GM19035 (cell line): ENCODE results near the gene ASS1.

Experiments used
- ATAC-seq: cut with Tn5 transposase; IDR thresholded peaks from one replicate; pipeline ENCODE4 v1.9.1; 2021; ENCODE audit not compliant: unreplicated experiment

The ASS1 gene

DNA sequence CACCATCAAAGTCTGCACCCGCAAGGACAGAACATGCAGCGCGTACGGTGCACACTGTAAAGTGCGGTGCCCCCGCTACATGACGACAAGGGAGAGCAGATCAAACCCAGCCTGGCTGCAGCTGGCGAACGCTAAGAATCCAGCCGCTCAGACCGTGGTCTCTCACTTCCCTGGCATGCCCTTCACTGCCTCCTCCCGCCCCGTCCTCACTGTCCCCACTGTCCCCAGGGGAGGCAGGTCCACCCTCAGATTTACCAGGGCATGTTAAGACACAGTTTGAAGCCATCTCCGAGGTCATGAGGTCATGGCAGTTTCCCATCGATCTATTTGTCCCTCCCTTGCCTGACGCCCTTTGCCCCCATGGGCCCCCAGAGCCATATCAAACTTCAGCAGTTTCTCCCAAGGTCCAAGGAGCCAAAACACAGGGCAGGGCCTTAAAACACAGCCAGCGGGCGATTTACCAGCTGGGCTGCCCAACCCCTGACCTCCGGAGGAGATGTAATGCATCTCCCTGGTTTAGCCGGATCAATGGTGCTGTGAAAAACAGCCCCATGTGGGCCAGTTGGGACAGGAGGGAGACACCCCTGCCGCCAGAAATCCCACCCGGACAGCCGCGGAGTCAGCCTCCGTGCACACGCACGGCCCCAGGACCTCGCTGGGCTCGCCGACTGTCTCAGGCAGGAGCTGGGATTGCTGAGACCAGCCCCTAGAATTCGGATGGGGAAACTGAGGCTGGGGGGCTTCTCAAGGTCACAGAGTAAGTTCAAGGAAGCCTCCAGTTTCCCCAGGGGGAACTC is 82.3 kb downstream of the ASS1 start:
- ATAC-seq, result no peak

DNA sequence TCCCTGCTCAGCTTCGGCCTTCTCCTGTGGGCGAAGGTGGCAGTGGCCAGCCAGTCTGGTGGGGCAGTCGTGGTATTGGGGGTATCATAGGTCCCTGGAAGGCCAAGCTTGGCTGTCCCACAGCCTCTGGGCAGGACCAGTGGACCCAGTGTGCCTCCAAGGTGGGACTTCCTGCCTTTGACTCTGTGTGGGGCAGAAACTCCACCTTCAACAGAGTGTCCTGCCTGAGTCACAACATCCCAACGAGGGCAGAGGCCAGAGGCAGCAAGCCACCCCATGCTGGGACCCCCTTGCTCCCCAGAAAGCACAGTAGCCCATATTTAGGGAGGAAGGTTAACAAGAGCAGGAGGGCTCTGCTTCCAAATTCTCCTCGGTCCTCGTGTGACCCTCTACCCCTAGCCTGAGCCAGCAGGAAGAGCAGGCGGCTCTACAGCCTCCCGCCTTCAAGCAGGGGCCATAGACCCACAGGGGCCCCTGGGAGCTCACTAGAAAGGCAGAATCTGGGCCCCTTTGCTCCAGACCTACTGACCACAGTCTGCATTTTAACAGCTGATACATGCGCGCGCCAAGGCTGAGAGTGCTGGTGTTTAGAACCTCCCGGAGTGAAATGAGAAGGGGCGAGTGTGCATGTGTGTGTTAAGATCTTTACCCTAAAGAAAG is 83.0 kb downstream of the ASS1 start:
- no peak for ATAC-seq

GRCh38 chr9:130528674-130529073 is 83.9 kb downstream of the ASS1 start:
- ATAC-seq, result no peak

GRCh38 chr9:130530938-130531337 is 86.2 kb downstream of the ASS1 start:
- no peak for ATAC-seq

DNA sequence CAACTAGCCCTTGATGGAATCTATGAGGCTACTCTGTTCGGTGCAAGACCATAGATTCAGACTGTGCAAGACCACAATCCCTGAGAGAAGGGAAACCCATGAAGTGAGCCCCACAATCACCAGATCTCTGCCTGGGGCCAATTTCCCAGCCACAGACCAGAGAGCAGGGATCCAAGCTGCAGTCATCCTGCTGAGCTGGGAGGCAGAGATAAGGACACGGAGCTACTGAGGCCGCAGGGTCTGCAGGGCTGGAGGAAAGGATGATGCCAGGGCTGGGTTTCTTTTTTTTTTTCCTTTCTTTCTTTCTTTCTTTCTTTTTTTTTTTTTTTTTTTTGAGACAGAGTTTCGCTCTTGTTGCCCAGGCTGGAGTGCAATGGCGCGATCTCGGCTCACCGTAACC is 86.9 kb downstream of the ASS1 start:
- ATAC-seq, result no peak

- ATAC-seq, result no peak
Observed at GRCh38 chr9:130532426-130533080, 87.8 kb downstream of the ASS1 start.

- ATAC-seq, result no peak
Observed at GRCh38 chr9:130535818-130536521, 91.2 kb downstream of the ASS1 start.

GRCh38 chr9:130536701-130537107 is 91.9 kb downstream of the ASS1 start:
- no peak for ATAC-seq

- no peak for ATAC-seq
Observed at GRCh38 chr9:130537346-130538050, 92.7 kb downstream of the ASS1 start.

DNA sequence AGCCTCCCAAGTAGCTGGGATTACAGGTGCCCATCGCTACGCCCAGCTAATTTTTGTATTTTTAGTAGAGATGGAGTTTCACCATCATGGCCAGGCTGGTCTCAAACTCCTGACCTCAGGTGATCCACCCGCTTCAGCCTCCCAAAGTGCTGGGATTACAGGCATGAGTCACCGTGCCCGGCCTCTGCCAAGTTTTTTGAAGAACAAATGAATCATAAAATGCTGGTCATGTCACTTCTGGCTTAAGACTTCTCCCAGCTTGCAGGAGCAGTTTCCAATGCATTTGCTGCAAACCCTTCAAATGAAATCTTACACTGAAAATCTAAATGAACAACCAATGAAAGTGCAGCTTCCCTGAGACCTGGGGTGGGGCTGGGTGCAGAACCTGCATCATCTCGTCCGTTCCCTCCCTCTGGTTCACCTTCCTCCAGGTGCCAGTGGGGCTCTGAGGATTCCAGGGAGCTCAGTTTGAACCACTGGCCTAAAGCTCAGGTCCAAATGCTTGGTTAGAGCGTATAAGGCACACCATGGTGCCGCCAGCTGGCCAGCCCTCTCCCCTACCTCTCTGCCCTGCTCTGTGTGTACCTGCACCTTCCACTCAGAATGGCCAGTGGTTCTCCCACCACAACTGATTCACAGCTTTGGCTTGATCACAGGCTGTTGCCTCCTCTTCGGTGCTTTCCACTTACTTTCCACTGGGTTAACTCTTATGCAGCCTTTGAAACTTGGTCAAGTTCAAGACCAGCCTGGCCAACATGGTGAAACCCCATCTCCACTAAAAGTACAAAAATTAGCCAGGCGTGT is 94.9 kb downstream of the ASS1 start:
- no peak for ATAC-seq

DNA sequence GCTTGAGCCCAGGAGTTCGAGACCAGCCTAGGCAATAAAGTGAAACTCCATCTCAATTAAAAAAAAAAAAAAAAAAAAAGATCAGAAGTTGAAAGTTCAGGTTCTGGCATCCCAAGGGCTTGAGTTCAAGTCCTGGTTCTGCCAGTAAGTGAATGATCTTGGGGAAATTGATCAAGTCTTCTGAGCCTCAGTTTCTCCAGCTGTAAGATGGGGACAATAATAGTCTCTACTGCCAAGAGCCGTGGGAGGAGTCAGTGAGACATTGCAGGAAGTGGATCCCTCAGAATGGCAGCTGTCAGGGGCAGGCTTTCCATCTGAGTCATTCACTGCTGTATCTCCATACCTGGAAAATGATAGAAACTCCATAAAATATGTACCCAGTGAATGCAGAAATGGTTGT is 96.8 kb downstream of the ASS1 start:
- ATAC-seq, result no peak

- ATAC-seq, result no peak
Observed at GRCh38 chr9:130542038-130542437, 97.3 kb downstream of the ASS1 start.

GRCh38 chr9:130542457-130543228 is 97.9 kb downstream of the ASS1 start:
- ATAC-seq, result no peak

DNA sequence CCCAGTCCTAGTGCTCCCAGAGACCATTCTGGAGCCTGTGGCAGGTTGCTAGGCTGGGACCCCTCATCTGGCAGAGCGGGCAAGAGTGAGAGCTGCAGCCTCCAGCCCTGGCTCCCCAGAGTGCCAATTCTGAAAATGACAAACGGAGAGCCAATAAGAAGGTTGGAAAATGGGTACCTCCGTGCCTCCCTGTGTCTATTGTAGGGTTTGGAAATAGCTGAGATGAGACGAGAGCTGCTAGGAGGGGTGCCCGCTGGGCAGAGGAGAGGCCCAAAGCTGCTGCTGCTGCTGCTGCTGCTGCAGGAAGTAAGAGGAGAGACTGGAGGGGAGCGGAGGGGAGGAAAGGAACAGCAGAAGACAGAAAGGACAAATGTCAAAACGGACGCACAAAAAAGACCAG is 98.6 kb downstream of the ASS1 start:
- no peak for ATAC-seq

DNA sequence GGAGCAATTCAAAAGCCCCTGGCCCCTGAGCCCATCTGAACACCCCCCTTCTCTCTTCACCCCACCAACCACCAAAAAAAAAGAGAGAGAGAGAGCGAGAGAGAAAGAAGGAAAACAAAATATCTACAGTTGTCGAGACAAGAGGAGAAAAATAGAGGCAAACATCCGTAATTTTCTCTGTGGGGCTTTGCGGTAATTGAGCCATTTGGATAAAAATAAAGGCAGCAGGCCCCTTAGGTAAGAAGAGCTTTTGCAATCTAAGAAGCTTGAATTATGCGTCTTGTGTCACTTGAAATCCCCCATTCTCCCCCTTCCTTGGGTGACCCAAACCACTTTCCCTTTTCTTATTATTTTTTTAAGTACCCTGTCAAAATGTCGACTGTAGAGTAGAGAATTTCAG is 99.1 kb downstream of the ASS1 start:
- ATAC-seq, result no peak

DNA sequence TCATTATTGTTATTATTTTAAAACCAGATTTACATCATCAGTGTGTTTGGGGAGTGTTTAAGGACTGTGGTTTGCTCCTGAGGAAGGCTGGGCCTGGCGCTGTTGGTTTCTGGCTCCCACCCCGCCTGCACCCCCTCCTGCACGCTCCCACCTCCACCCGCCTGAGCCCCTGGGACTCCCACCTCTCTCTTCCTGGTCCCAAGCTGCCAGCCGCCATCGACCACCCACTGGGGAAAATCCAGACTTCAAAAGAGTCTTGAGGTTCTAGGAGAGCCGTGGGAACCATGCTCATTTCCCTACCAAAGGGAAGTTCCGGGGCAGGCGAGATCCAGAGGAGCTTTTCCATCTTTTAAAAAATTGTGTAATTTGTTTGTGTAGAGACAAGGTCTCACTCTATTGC is 99.6 kb downstream of the ASS1 start:
- ATAC-seq, result no peak

DNA sequence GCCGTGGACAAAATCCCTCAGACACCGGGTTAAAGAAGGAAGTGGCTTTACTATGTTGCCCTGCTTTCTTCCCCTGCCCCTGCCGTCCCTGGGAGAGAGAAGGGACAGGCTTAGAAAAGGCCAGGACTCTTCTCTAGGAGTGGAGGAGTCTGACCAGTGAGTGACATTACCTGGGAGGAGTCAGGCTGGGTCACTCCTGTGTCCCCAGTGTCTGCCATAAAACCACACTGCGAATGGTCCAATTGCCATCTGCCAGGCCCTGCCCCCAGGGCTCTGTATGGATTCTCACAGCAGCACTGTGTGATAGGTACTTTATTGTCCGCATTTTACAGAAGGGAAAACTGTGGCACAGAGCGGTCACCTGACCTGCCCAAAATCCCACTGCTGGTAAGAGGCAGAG is 103.3 kb downstream of the ASS1 start:
- no peak for ATAC-seq

GRCh38 chr9:130549093-130549735 is 104.5 kb downstream of the ASS1 start:
- no peak for ATAC-seq
